ENCODE measurements around the gene C1QTNF8.

DNA sequence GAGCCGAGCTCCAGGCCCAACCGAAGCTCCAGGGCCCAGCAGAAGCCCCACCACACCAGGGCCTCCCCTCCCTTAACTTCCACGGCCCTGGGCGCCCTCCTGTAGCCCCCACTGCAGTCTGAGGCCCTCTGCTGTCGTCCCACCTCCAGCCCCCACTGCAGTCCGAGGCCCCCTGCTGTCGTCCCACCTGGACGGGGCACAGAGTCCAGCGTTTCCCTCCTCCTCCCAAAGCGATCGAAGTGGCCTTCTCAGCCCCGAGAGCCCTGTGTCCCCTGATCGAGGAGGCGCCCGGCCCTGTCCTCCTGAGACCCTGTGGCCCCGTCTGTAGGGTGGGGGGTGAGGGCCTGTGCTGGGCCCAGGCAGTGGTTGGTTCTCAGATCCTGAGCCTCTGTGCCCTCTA, 31.1 kb upstream of the C1QTNF8 start:
- TF ChIP-seq, protein P1, sequence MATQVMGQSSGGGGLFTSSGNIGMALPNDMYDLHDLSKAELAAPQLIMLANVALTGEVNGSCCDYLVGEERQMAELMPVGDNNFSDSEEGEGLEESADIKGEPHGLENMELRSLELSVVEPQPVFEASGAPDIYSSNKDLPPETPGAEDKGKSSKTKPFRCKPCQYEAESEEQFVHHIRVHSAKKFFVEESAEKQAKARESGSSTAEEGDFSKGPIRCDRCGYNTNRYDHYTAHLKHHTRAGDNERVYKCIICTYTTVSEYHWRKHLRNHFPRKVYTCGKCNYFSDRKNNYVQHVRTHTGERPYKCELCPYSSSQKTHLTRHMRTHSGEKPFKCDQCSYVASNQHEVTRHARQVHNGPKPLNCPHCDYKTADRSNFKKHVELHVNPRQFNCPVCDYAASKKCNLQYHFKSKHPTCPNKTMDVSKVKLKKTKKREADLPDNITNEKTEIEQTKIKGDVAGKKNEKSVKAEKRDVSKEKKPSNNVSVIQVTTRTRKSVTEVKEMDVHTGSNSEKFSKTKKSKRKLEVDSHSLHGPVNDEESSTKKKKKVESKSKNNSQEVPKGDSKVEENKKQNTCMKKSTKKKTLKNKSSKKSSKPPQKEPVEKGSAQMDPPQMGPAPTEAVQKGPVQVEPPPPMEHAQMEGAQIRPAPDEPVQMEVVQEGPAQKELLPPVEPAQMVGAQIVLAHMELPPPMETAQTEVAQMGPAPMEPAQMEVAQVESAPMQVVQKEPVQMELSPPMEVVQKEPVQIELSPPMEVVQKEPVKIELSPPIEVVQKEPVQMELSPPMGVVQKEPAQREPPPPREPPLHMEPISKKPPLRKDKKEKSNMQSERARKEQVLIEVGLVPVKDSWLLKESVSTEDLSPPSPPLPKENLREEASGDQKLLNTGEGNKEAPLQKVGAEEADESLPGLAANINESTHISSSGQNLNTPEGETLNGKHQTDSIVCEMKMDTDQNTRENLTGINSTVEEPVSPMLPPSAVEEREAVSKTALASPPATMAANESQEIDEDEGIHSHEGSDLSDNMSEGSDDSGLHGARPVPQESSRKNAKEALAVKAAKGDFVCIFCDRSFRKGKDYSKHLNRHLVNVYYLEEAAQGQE (IDR thresholded peaks at IDR 0.05; ENCODE audit: insufficient replicate concordance, low read depth): no peak
- TF ChIP-seq, protein P2, sequence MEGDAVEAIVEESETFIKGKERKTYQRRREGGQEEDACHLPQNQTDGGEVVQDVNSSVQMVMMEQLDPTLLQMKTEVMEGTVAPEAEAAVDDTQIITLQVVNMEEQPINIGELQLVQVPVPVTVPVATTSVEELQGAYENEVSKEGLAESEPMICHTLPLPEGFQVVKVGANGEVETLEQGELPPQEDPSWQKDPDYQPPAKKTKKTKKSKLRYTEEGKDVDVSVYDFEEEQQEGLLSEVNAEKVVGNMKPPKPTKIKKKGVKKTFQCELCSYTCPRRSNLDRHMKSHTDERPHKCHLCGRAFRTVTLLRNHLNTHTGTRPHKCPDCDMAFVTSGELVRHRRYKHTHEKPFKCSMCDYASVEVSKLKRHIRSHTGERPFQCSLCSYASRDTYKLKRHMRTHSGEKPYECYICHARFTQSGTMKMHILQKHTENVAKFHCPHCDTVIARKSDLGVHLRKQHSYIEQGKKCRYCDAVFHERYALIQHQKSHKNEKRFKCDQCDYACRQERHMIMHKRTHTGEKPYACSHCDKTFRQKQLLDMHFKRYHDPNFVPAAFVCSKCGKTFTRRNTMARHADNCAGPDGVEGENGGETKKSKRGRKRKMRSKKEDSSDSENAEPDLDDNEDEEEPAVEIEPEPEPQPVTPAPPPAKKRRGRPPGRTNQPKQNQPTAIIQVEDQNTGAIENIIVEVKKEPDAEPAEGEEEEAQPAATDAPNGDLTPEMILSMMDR (IDR thresholded peaks at IDR 0.05; ENCODE audit: insufficient read depth, low read length): no peak
